HEK293T (cell line): Measurements from ENCODE around the gene EIF5AL1.
"Not testable (repeated sequence)": the region's sequence is repeated elsewhere in the genome, so short reads cannot be mapped to it uniquely, and the experiment has no call there.

Source experiments
- CTCF ChIA-PET: fragments of 350-600 bp; formaldehyde crosslinking; extraction: SDS; loops from one replicate; lab custom pipeline; 2021; ENCODE audit warnings: antibody characterized with exemption, inconsistent platforms; lab: Yijun Ruan, JAX
- POLR2A ChIA-PET: fragments of 350-600 bp; formaldehyde crosslinking; extraction: SDS; loops from one replicate; lab custom pipeline; 2020; ENCODE audit warnings: antibody characterized with exemption, inconsistent platforms; lab: Yijun Ruan, JAX
- DNase-seq: peaks from one replicate; pipeline ENCODE4 v3.0.0; 2012; ENCODE audit warnings: mixed read lengths; ENCODE audit errors: extremely low spot score
- ARNT ChIP-seq: fragments of 450-650 bp; IDR thresholded peaks from 2 replicates; pipeline ENCODE4 v1.6.1; 2017; ENCODE audit warnings: mild to moderate bottlenecking
- BHLHE40 ChIP-seq: fragments of 450-650 bp; IDR thresholded peaks from 2 replicates; pipeline ENCODE4 v1.6.1; 2016; ENCODE audit warnings: mild to moderate bottlenecking, moderate library complexity, borderline replicate concordance
- CTBP1 ChIP-seq: fragments of 450-650 bp; IDR thresholded peaks from 2 replicates; pipeline ENCODE4 v1.6.1; 2016; ENCODE audit warnings: borderline replicate concordance
- ELF4 ChIP-seq: fragments of 450-650 bp; IDR thresholded peaks from 2 replicates; pipeline ENCODE4 v1.6.1; 2017; ENCODE audit warnings: antibody characterized with exemption
- FOXA1 ChIP-seq: fragments of 450-650 bp; IDR thresholded peaks from 2 replicates; pipeline ENCODE4 v1.6.1; 2016; ENCODE audit warnings: mild to moderate bottlenecking
- FOXK2 ChIP-seq: fragments of 450-650 bp; IDR thresholded peaks from 2 replicates; pipeline ENCODE4 v1.6.1; 2016; ENCODE audit warnings: mild to moderate bottlenecking
- FOXM1 ChIP-seq: fragments of 450-650 bp; IDR thresholded peaks from 2 replicates; pipeline ENCODE4 v1.6.1; 2017; ENCODE audit warnings: mild to moderate bottlenecking, borderline replicate concordance
- HDGF ChIP-seq: fragments of 450-650 bp; IDR thresholded peaks from 2 replicates; pipeline ENCODE4 v1.6.1; 2017; ENCODE audit warnings: antibody characterized with exemption, borderline replicate concordance
- L3MBTL2 ChIP-seq: fragments of 450-650 bp; conservative IDR thresholded peaks from 2 replicates; pipeline ENCODE4 v1.6.1; 2016; ENCODE audit warnings: mild to moderate bottlenecking
- LEF1 ChIP-seq: fragments of 450-650 bp; IDR thresholded peaks from 2 replicates; pipeline ENCODE4 v1.6.1; 2017; ENCODE audit warnings: mild to moderate bottlenecking, borderline replicate concordance
- NFRKB ChIP-seq: fragments of 450-650 bp; IDR thresholded peaks from 2 replicates; pipeline ENCODE4 v1.6.1; 2016; ENCODE audit warnings: mild to moderate bottlenecking, moderate library complexity
- PKNOX1 ChIP-seq: fragments of 450-650 bp; IDR thresholded peaks from 2 replicates; pipeline ENCODE4 v1.6.1; 2016
- SP1 ChIP-seq: fragments of 450-650 bp; IDR thresholded peaks from 2 replicates; pipeline ENCODE4 v1.6.1; 2017
- SUZ12 ChIP-seq: fragments of 450-650 bp; IDR thresholded peaks from 2 replicates; pipeline ENCODE4 v1.6.1; 2016; ENCODE audit warnings: mild to moderate bottlenecking
- TARDBP ChIP-seq: fragments of 450-650 bp; IDR thresholded peaks from 2 replicates; pipeline ENCODE4 v1.6.1; 2016
- ZNF384 ChIP-seq: fragments of 450-650 bp; IDR thresholded peaks from 2 replicates; pipeline ENCODE4 v1.6.1; 2016

Gene EIF5AL1

GRCh38 chr10:79511891-79512583 lies at the start of gene EIF5AL1:
EIF5AL1 (plus strand) TSS chr10:79512533; CDS start chr10:79512650, 117 bp downstream.
- DNase-seq, POLR2A ChIA-PET, CTCF ChIA-PET: not testable (repeated sequence)

GRCh38 chr10:79463578-79464496 lies 48.5 kb upstream of the EIF5AL1 start:
- ChIA-PET CTCF (no interaction called here), POLR2A (no interaction called here)
- TF ChIP-seq FOXA1 = no peak
- TF ChIP-seq ARNT = no peak
- no peak for TF ChIP-seq LEF1
- TF ChIP-seq SUZ12 = no peak
- no peak for TF ChIP-seq FOXK2
- no peak for DNase-seq

- TF ChIP-seq ARNT (no peak), LEF1 (no peak)
- ChIA-PET CTCF (no interaction called here), POLR2A (no interaction called here)
- DNase-seq = no peak
Observed at GRCh38 chr10:79465341-79465740, 47.0 kb upstream of the EIF5AL1 start.

- POLR2A ChIA-PET = interaction anchor here (1.8 kb wide), 1 partner anchor 23 kb away, joined by 6 read pairs; the partner anchor contains the start of gene ZCCHC24
- CTCF ChIA-PET = interaction anchor here (0.7 to 1.8 kb wide), 13 partner anchors 11 to 94 kb away, joined by 3 to 11 read pairs (median 5); no protein-coding TSS in a partner anchor
- no peak for DNase-seq
- TF ChIP-seq FOXA1 = no peak
- TF ChIP-seq ELF4 = no peak
- TF ChIP-seq ARNT = no peak
- no peak for TF ChIP-seq PKNOX1
- TF ChIP-seq BHLHE40 = no peak
- no peak for TF ChIP-seq TARDBP
- TF ChIP-seq ZNF384 = no peak
- no peak for TF ChIP-seq FOXK2
- TF ChIP-seq NFRKB = no peak
- no peak for TF ChIP-seq SP1
- no peak for TF ChIP-seq L3MBTL2
- no peak for TF ChIP-seq LEF1
- TF ChIP-seq FOXM1 = no peak
- no peak for TF ChIP-seq CTBP1
- no peak for TF ChIP-seq HDGF
- TF ChIP-seq SUZ12 = no peak
Observed at GRCh38 chr10:79468015-79468560, 44.2 kb upstream of the EIF5AL1 start.

- ChIA-PET CTCF (interaction anchor here (0.7 to 1.8 kb wide), 5 partner anchors 14 to 94 kb away, joined by 3 to 5 read pairs (median 4); no protein-coding TSS in a partner anchor), POLR2A (interaction anchor here (1.8 kb wide), 1 partner anchor 24 kb away, joined by 6 read pairs; the partner anchor contains the start of gene ZCCHC24)
- no peak for DNase-seq
- no peak for TF ChIP-seq LEF1
- TF ChIP-seq FOXM1 = no peak
- no peak for TF ChIP-seq CTBP1
- no peak for TF ChIP-seq FOXA1
- TF ChIP-seq ZNF384 = no peak
- no peak for TF ChIP-seq PKNOX1
- no peak for TF ChIP-seq BHLHE40
- TF ChIP-seq TARDBP = no peak
- no peak for TF ChIP-seq ARNT
- no peak for TF ChIP-seq L3MBTL2
- no peak for TF ChIP-seq ELF4
- no peak for TF ChIP-seq FOXK2
- TF ChIP-seq HDGF = no peak
- TF ChIP-seq SP1 = no peak
- no peak for TF ChIP-seq SUZ12
Observed at GRCh38 chr10:79468841-79469585, 43.3 kb upstream of the EIF5AL1 start.

- TF ChIP-seq ZNF384 = no peak
- no peak for TF ChIP-seq FOXA1
- TF ChIP-seq NFRKB = no peak
- no peak for TF ChIP-seq SP1
- no peak for TF ChIP-seq LEF1
- no peak for TF ChIP-seq BHLHE40
- TF ChIP-seq ARNT = no peak
- no peak for TF ChIP-seq SUZ12
- TF ChIP-seq HDGF = no peak
- POLR2A ChIA-PET = no interaction called here
- no peak for DNase-seq
- CTCF ChIA-PET = interaction anchor here (1.3 kb wide), 2 partner anchors 13 to 95 kb away, joined by 4 read pairs; no protein-coding TSS in a partner anchor
Observed at GRCh38 chr10:79470096-79470495, 42.2 kb upstream of the EIF5AL1 start.
